G401.6 (cell line): ENCODE measurements around the gene SPATA2.

Experiments
- FAIRE-seq: peaks from 2 replicates; lab custom pipeline; 2012; peaks lifted over from hg19 to GRCh38; lab: Jason Lieb, UNC

SPATA2 gene

DNA sequence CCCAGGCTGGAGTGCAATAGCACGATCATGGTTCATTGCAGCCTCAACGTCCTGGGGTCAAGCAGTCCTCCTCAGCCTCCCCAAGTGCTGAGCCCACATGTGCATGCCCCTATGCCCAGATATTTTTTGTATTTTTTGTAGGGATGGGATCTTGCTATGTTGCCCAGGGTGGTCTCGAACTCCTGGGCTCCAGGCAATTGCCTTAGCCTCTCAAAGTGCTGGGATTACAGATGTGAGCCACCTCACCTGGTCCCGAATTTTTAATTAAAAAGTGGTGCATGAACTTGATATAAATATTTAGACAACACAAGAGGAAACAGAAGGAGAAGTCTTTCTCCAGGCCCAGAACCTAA, 13.8 kb upstream of the SPATA2 start:
- no peak for FAIRE-seq

GRCh38 chr20:49928411-49929141, 13.2 kb upstream of the SPATA2 start:
- FAIRE-seq = peak; percentile 91

DNA sequence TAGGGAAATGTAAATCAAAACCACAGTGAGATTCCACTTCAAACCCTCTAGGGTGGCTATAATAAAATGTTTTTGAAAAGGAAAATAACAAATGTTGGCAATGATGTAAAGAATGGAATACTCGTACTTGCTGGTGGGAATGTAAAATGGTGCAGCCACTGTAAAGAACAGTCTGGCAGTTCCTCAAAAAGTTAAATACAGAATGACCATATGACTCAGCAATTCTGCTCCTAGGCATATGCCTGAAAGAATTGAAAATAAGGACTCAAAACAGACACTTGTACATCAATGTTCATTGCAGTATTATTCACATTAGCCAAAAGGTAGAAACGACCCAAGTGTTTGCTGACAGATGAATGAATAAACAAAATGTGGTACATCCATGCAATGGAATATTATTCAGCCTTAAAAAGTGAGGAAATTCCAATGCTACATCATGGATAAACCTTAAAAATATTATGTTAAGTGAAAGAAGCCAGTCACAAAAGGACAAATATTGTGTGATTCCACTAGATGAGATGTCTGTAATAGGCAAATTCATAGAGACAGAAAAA, 10.6 kb upstream of the SPATA2 start:
- FAIRE-seq = no peak

GRCh38 chr20:49924247-49924646, 8.9 kb upstream of the SPATA2 start:
- FAIRE-seq = no peak

GRCh38 chr20:49919461-49919860, 4.1 kb upstream of the SPATA2 start:
- no peak for FAIRE-seq

DNA sequence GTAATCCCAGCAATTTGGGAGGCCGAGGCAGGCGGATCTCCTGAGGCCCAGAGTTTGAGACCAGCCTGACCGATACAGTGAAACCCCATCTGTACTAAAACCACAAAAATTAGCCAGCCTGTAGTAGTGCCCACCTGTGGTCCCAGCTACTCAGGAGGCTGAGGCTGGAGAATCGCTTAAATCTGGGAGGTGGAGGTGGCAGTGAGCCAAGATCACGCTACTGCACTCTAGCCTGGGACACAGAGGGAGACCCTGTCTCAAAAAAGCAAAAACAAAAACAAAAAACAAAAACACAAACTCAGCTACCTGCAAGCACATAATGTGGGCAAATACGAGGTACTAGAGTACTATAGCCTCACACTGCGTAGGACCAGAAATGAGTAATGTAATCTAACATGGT, 3.7 kb upstream of the SPATA2 start:
- FAIRE-seq = no peak

DNA sequence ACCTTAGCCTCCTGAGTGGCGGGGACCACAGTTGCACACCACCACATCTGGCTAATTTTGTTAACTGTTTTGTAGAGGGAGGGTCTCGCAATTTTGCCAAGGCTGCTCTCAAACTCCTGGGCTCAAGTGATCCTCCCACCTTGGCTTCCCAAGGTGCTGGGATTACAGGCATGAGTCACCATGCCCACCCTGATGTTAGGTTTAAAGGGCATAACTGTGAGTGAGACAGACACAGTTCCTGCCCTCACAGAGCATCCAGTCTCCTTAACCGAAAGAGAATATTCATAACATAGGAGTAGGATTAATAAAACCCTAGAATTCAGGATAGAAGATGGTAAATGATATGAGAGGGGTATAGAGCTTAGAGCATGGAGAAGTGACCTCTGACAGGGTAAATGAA, 3.1 kb upstream of the SPATA2 start:
- no peak for FAIRE-seq

DNA sequence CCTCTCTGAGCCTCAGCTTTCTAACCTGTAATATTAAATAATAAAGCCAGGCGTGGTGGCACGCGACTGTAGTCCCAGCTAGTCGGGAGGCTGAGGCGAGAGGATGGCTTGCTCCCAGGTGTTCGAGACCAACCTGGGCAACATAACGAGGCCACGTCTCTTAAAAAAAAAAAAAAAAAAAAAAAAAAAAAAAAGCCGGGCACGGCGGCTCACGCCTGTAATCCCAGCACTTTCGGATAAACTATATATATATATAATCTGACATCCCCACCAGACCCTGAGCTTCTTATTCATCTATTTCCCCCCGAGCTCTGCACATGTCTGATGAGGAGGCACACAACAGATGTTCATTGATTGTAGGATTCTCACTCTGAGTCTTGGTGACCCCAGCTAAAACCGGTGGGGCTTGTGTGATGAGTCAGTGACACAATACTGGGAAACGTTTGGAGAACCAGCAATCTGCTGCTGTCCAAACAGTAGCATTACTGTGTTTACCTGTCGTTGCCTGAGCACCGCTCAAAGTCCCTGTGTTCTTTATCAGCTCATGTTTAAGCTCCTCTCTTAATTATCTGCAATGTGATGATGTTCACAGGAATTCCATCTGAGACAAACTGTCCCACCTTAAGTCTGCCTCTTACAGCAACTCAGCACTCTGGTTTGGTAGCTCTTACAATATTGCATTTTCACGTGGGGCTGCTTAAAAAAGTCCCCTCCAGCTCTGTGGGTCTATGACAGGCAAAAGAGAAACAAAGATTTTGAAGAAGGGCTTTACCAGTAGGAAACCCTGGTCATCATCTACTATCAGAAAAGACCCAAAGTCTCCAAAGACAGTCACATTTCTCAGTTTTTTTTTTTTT, 1.0 kb upstream of the SPATA2 start:
- FAIRE-seq = no peak

- no peak for FAIRE-seq
Measured at GRCh38 chr20:49915118-49915379, 280 bp downstream of the SPATA2 start.

- FAIRE-seq = no peak
Measured at GRCh38 chr20:49914310-49915117, 815 bp downstream of the SPATA2 start.

DNA sequence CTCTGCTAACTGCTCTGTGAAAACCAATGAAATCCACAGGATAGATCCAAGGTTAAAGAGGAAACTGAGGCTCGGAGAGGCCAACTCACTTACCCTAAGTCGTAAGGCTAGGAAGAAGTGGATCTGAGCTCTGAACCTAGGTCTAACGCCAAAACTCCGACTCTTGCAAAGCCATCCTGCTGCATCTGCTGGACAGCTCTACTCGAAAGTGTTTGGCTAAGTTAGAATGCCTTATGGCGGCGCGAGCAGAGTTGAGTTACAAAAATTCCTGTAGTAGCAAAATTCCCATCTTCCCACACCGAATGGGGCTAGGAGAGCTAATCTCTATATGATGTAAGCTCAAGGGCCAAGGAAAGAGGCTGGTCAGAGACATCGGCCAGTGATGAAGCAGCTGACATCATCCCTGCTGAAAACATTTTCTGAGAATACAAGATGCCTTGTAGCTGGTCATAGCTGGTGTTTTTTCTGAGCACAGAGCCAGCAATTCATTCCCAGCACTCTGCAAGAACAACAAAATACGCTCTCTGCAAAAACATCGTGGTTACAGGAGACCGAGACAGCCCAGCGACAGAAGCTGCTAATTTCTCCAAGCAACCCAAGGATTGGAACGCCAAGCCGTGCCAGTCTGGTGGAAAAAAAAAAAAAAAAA, 1.8 kb downstream of the SPATA2 start:
- FAIRE-seq = no peak

DNA sequence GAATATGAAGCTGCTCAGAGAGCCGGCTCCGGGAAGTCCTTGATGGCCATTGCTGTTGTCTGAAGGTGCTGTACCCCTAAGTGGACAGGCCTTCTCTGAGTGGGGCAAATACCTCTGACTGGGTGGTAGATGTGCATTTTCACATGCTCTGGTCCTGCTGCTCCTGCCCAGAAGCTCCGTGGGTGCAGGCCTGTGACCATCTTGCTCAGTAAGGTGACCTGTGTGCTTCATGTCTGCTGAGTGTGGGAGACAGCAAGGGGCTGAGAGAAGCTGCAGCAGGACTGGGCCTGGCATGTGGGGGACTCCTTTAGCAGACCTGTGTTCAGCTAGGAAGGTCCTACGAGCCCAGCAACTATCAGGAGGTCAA, 5.0 kb downstream of the SPATA2 start:
- no peak for FAIRE-seq

DNA sequence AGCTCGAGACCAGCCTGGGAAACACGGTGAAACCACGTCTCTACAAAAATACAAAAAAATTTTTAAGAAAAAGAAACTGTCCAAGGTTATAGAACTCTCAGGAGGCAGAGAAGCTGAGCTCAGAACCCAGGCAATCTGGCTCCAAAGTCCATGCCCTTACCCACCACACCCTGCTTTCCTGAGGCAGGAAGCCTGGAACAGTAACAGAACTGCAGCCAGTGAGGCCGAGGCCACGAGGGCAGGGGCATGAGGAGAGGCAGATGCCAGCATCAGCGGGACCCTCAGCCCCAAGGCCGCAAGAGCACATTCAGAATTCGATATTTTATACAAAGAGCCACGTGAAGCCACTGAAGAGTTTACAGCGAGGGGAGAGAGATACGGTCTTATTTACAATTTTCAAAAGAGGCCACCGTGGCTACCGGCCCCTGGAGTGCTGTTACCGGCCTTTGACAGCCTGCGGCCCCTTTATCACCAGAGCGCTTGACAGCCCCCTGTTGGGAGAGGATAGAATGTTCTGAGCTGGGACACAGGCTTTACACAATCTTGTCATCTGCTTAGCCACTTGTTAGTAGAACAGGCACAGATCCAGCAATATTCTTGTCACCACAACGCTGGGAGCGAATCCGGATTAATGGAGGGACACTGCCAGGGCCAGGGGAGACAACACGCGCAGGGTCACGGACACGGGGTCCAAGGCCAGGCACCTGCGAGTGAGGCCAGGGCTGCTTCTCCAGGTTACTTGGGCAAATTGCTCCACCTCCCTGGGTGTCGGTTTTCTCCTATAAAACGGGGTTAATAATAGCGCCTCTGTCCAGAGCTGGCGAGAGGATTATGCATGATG, 5.6 kb downstream of the SPATA2 start:
- FAIRE-seq = no peak

GRCh38 chr20:49908258-49908565, 7.1 kb downstream of the SPATA2 start:
- FAIRE-seq = no peak

DNA sequence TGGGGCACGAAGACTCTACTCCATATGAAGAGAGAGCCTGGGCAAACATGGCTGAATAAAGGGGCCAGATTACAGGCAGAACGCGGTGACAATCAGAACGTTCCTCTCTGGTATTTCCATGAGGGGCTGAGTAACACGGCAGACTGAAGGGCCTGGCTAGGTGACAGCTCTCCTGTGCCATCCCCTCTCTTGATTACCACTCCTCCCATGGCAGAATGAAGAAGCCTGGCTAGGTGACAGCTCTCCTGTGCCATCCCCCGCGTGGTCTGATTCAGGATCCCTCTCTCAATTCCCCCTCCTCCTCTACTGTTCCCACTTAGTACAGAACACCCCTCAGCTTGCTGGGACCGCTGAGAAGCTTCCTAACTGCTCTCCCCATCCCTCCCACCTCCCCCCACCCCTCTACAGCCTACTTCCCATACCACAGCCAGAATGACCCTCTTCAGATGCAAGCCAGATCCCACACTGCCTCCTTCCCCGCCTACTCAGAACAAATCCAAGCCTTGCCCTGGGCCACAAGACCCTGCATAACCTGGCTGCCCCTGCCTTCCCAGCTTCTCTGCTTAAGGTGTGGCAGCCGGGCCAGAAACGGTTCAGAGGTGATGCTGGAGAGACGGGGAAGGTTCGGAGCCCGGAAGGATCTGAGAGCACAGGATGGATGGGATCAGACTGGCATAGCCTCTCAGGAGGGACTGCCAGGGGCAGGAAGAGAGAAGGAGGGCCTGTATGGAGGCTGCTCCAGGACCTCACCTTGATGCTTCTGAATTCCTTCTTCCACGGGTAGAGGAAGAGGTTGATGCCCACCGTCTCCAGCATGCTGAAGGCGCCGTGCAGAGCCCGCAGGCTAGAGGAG, 7.7 kb downstream of the SPATA2 start:
- no peak for FAIRE-seq

DNA sequence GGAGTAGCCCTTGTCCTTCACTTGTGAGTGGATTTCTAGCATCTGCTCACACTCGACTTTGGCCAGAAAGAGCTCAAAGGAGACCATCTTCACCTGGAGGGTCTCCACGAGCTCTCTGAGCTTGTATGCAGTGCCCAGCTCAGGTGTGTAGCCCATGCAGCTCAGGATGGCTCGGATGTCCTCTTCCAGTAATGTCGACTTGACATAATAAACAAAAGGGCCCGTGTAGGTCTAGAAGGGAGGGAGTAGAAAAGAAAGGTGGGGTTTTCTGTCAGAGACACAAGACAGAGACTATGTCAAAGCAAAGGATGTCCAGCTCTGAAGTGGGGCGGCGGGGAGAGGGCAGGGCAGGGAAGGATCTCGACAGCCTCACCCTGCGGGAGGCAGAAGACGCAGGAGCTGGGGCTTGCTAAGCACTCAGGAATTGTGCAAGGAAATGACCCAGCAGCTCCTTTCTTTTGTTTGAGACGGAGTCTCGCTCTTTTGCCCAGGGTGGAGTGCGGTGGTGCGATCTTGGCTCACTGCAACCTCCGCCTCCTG, 8.6 kb downstream of the SPATA2 start:
- no peak for FAIRE-seq

- FAIRE-seq = no peak
Measured at GRCh38 chr20:49906101-49906604, 9.2 kb downstream of the SPATA2 start.

DNA sequence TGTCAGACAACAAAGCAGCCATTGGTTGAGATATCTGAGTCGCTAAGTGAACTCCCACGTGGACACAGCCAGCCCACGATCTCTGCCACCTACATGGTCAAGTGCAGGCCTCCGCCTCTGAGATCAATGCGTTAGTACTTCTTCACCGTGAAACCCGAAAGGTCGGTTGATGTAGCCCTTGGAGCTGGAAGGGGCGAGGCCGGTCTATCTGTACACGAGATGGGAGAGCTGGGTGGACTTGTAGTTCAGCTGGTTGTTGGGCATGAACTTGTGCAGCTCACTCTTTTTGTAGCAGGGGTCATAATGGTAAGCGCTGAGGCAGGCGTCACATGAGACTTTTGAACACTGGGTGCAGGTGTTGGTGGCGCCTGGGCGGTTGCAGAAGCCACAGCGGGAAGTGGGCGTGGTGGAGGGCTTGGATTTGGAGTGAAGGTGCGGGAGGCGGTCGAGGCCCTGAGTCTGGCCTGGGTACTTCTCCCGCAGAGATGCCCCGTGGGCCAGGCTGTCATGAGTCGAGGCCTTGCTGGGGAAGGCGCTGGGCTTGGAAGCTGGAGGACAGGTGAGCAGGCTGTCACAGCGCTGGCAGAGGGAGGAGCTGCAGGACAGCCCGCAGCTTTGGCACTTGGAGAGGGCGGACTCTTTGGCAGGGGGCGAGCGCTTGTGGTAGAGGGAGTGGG, 9.8 kb downstream of the SPATA2 start:
- no peak for FAIRE-seq

- FAIRE-seq = no peak
Measured at GRCh38 chr20:49904440-49905214, 10.7 kb downstream of the SPATA2 start.
